Hepatocyte (in vitro differentiated cells): ENCODE results near the gene GAL. TPM values are rescaled to one million over a fixed set of nuclear protein-coding genes. Genes with fewer than 3 reads are reported as not detected.

Experiments used
- DNase-seq: peaks from one replicate; pipeline ENCODE4 v3.0.0-alpha.2; 2016; ENCODE audit warnings: low spot score
- H2AFZ ChIP-seq: fragments of 200-600 bp; sonication (generic); 2 replicates; pipeline ENCODE4 v1.6.0; 2016; ENCODE audit warnings: antibody characterized with exemption, mild to moderate bottlenecking
- H3K27ac ChIP-seq: fragments of 200-600 bp; sonication (generic); 2 replicates; pipeline ENCODE4 v1.5.1; 2016; ENCODE audit warnings: mild to moderate bottlenecking
- H3K27me3 ChIP-seq: fragments of 200-600 bp; sonication (generic); 2 replicates; pipeline ENCODE4 v1.6.1; 2016
- H3K36me3 ChIP-seq: fragments of 200-600 bp; sonication (generic); replicated peaks from 2 replicates; pipeline ENCODE4 v1.5.1; 2016; ENCODE audit warnings: low read depth; ENCODE audit not compliant: insufficient read depth
- H3K4me1 ChIP-seq: fragments of 200-600 bp; sonication (generic); 2 replicates; pipeline ENCODE4 v1.5.1; 2016; ENCODE audit warnings: mild to moderate bottlenecking, moderate library complexity; ENCODE audit not compliant: insufficient read depth
- H3K4me2 ChIP-seq: fragments of 200-600 bp; sonication (generic); 2 replicates; pipeline ENCODE4 v1.6.0; 2016
- H3K4me3 ChIP-seq: fragments of 200-600 bp; sonication (generic); 2 replicates; pipeline ENCODE4 v1.5.1; 2016; ENCODE audit warnings: mild to moderate bottlenecking
- H3K79me2 ChIP-seq: fragments of 200-600 bp; sonication (generic); 2 replicates; pipeline ENCODE4 v1.6.0; 2017; ENCODE audit warnings: mild to moderate bottlenecking
- H3K9me2 ChIP-seq: fragments of 200-600 bp; sonication (generic); replicated peaks from 2 replicates; pipeline ENCODE4 v1.6.0; 2017; ENCODE audit warnings: mild to moderate bottlenecking; ENCODE audit not compliant: insufficient read depth
- H3K9me3 ChIP-seq: fragments of 200-600 bp; sonication (generic); 2 replicates; pipeline ENCODE4 v1.5.1; 2016; ENCODE audit warnings: low read depth, mild to moderate bottlenecking
- H4K20me1 ChIP-seq: fragments of 200-600 bp; sonication (generic); 2 replicates; pipeline ENCODE4 v1.6.0; 2016; ENCODE audit warnings: mild to moderate bottlenecking; ENCODE audit not compliant: insufficient read depth, poor library complexity, severe bottlenecking
- CTCF ChIP-seq: fragments of 200-600 bp; sonication (generic); IDR thresholded peaks from 2 replicates; pipeline ENCODE4 v1.5.1; 2016; ENCODE audit warnings: antibody characterized with exemption, mild to moderate bottlenecking; ENCODE audit not compliant: poor library complexity
- EZH2 ChIP-seq: fragments of 200-600 bp; sonication (generic); IDR thresholded peaks from 2 replicates; pipeline ENCODE4 v1.6.1; 2016; ENCODE audit warnings: antibody characterized with exemption, mild to moderate bottlenecking, borderline replicate concordance
- EZH2phosphoT487 ChIP-seq: fragments of 200-600 bp; sonication (generic); IDR thresholded peaks from one replicate; pipeline ENCODE4 v1.6.1; 2018; ENCODE audit warnings: antibody characterized with exemption, mild to moderate bottlenecking, low read depth, moderate library complexity; ENCODE audit not compliant: unreplicated experiment, severe bottlenecking
- WGBS: methylation state at CpG from one replicate; pipeline ENCODE4 v1.1.6; 2016; ENCODE audit warnings: low lambda C conversion rate; ENCODE audit errors: missing lambda C conversion rate; 5-methylcytosine and 5-hydroxymethylcytosine counted together
- polyA plus RNA-seq: library from polyadenylated mRNA; unstranded; fragments of >200 nt; fragmentation: Nextera tagmentation; extraction: Ambion mirVana; gene quantifications from 2 replicates; pipeline ENCODE4 v1.2.1, GENCODE V29; 2016
- total RNA-seq: library from RNA; depleted of rRNA; stranded (reverse); fragments of >200 nt; gene quantifications from 2 replicates; pipeline ENCODE4 v1.2.3, GENCODE V29; 2014

Gene GAL
- total and polyA plus RNA-seq, 2 experiments from 2014 or later: 1.7 to 15.3 TPM

DNA sequence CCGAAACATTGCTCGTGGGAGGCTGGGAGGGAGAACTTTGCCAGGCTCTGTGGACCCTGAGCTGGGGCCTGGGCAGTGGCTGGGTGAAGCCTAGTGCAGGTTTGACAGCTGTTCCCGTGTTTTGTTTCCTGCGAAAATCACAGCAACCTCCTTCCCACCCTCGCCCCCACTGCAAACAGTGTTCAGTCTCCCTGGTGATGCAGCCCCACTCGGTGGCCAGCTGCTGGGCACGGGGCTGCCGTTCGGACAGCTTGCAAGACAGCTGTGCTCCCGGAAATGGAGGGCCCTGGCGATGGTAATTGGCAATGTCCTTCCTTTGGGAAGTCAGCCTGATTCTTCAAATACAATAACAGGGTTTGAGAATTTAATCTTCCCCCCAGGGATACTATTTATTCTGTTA lies 10.4 kb upstream of the GAL start:
- H3K36me3 ChIP-seq: no peaks in the 10 kb centered on the region
- H2AFZ ChIP-seq: no peak overlapping the region
- DNase-seq: no peak
- no peaks in the 10 kb centered on the region for H3K27me3 ChIP-seq
- TF ChIP-seq EZH2phosphoT487 (no peak), CTCF (no peak), EZH2 (no peak)
- no peaks in the 10 kb centered on the region for H3K9me2 ChIP-seq
- no peaks in the 10 kb centered on the region for H3K4me1 ChIP-seq
- no peaks in the 10 kb centered on the region for H4K20me1 ChIP-seq
- 90% methylated on average over 11 of the region's 11 CpGs for WGBS
- no peaks in the 10 kb centered on the region for H3K9me3 ChIP-seq
- no peak overlapping the region for H3K4me3 ChIP-seq
- H3K27ac ChIP-seq: no peak overlapping the region
- H3K79me2 ChIP-seq: no peaks in the 10 kb centered on the region
- H3K4me2 ChIP-seq: no peak overlapping the region

- TF ChIP-seq CTCF (no peak), EZH2 (no peak), EZH2phosphoT487 (no peak)
- no peak overlapping the region for H3K4me2 ChIP-seq
- H3K9me2 ChIP-seq: no peaks in the 10 kb centered on the region
- WGBS: 96% methylated on average over 16 of the region's 16 CpGs
- DNase-seq: no peak
- H3K36me3 ChIP-seq: no peaks in the 10 kb centered on the region
- no peak overlapping the region for H3K27ac ChIP-seq
- H3K4me3 ChIP-seq: no peak overlapping the region
- H3K9me3 ChIP-seq: no peaks in the 10 kb centered on the region
- no peak overlapping the region for H2AFZ ChIP-seq
- no peaks in the 10 kb centered on the region for H3K79me2 ChIP-seq
- no peaks in the 10 kb centered on the region for H4K20me1 ChIP-seq
- no peaks in the 10 kb centered on the region for H3K4me1 ChIP-seq
- no peaks in the 10 kb centered on the region for H3K27me3 ChIP-seq
Observed at GRCh38 chr11:68674461-68674860, 9.9 kb upstream of the GAL start.

- no peak overlapping the region for H2AFZ ChIP-seq
- H3K27me3 ChIP-seq: peaks cover 4% of the 10 kb centered on the region
- no peaks in the 10 kb centered on the region for H4K20me1 ChIP-seq
- peak; percentile 72 for DNase-seq
- no peaks in the 10 kb centered on the region for H3K9me2 ChIP-seq
- no peak for TF ChIP-seq CTCF
- 18% methylated on average over 5 of the region's 6 CpGs for WGBS
- H3K4me1 ChIP-seq: no peaks in the 10 kb centered on the region
- no peak overlapping the region for H3K4me2 ChIP-seq
- no peaks in the 10 kb centered on the region for H3K9me3 ChIP-seq
- H3K79me2 ChIP-seq: no peaks in the 10 kb centered on the region
- H3K36me3 ChIP-seq: no peaks in the 10 kb centered on the region
- H3K4me3 ChIP-seq: no peak overlapping the region
- H3K27ac ChIP-seq: no peak overlapping the region
Observed at GRCh38 chr11:68677432-68677831, 6.9 kb upstream of the GAL start.

DNA sequence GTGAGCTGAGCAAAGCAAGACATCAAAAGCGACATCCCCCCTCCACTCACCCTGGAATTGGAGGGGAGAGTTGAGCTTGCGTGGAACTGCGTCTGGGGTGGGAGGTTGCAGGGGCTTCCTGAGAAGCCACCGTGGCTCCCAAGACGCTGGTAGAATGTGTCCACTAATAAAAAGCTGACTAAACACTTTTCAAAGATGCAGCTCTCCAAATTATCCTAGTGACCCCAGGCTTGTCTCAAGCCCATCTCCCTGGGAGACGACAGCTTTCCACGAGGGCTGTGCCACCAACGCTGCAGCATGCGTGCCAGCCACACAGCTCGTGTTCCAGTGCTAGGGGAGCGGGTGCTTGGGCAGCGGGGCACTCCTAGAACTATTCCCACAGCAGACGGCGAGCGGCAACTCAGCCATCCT lies 6.3 kb upstream of the GAL start:
- Histone ChIP-seq H3K27ac (no peak overlapping the region), H3K27me3 (peaks cover 9% of the 10 kb centered on the region), H3K4me2 (no peak overlapping the region), H3K9me2 (no peaks in the 10 kb centered on the region), H2AFZ (no peak overlapping the region), H4K20me1 (no peaks in the 10 kb centered on the region), H3K79me2 (no peaks in the 10 kb centered on the region), H3K9me3 (no peaks in the 10 kb centered on the region), H3K36me3 (no peaks in the 10 kb centered on the region), H3K4me3 (no peak overlapping the region), H3K4me1 (no peaks in the 10 kb centered on the region)
- no peak for TF ChIP-seq CTCF
- no peak for TF ChIP-seq EZH2
- no peak for TF ChIP-seq EZH2phosphoT487
- no peak for DNase-seq
- 89% methylated on average over 15 of the region's 15 CpGs for WGBS
